DMS114 treated with DMSO at 0.1 percent for 48 hours (cell line): Measurements from ENCODE around the gene NUDT13.

ENCODE experiments used
- DNase-seq: peaks from one replicate; lab custom pipeline; 2025; ENCODE audit not compliant: unreplicated experiment; lab: John Stamatoyannopoulos, UW

The NUDT13 gene

DNA sequence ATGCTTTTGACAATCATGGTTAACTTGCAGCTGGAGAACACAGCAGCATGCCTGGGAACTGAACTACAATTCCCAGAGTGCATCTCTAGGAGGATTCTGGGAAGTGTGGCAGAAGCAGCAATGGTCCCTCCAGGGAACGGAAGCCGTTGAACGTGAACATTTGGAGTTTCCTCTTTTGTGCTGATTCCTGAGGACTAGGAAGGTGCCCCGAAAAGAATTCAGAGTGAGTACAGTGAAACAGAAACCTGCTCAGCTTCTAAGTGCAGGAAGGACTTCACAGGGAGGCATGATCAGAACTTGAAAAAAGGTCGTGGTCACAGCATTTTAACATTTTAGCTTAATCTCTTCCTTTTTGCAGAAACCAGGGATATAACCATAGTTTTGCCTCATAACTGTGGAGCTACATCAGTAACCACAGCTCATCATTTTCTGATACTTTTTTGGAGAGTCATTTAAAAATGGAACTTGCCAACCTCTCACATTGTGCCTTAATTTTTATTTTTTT is at the start of gene NUDT13:
Gene NUDT13, plus strand, starts transcription at position 111 of the 505 bp plus-strand sequence. CDS start 3,911 bp downstream, outside the sequence.
- peak; percentile 55 for DNase-seq

GRCh38 chr10:73060738-73061635 is 49.3 kb upstream of the NUDT13 start:
- DNase-seq, result no peak

GRCh38 chr10:73061743-73062142 is 48.5 kb upstream of the NUDT13 start:
- no peak for DNase-seq

DNA sequence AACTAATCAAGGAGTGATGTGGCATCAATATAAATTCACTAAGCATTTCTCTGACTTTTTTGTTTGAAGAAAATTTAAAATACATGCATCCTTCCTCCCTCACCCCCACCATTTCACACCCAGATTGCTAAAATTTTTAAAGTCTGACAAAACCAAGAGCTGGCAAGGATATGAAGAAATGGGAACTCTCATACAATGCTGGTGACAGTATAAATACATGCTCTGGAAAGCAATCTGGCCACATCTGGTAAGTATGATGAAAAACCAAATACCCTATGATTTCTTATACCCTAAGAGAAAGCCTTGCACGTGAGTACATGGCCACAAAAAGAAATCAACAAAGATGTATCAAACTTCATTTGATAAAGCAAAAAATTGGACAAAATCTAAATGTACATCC is 44.8 kb upstream of the NUDT13 start:
- no peak for DNase-seq

- no peak for DNase-seq
Measured at GRCh38 chr10:73073627-73074026, 36.6 kb upstream of the NUDT13 start.

GRCh38 chr10:73075829-73076228 is 34.4 kb upstream of the NUDT13 start:
- no peak for DNase-seq

DNA sequence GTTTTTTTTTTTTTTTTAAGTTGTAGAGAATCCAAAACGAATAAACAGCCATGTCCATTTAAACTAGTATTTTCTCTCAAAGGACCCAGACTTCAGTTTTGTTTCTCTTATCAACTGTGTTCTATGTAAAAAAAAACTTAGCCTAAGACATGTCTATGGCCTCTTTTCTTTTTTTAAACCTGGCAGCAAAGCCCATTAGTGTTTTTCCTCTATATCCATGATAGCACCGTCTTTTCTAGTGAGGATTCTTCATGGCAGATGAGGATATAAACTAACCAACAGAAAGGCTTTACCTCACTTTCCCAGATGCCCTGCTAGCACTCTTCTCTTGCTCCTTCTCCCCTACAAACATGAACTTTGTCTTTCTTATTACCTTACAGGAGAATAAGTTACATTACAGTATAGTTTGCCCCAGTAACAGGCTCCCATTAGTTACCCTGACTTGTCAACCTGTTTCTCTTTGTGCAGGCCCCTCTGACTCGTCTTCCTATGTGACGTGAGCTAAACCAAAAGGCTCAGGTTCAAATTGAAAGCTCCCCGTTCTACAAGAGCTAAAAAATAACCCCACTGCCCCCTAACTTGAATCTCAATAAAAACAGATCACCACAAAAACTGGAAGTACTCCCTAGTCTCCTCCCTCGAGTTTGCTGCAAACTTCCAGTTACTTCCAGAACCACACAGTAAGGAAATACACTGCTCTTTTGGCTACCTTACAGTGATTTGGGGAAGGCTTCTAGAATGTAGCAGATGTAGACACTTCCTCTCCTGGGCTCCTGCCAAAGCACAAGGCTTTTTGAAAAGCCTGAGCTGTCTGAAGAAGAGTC is 33.7 kb upstream of the NUDT13 start:
- no peak for DNase-seq

- DNase-seq, result no peak
Measured at GRCh38 chr10:73079779-73080541, 30.3 kb upstream of the NUDT13 start.

GRCh38 chr10:73083221-73083620 is 27.0 kb upstream of the NUDT13 start:
- DNase-seq, result no peak

GRCh38 chr10:73084209-73084608 is 26.0 kb upstream of the NUDT13 start:
- no peak for DNase-seq

DNA sequence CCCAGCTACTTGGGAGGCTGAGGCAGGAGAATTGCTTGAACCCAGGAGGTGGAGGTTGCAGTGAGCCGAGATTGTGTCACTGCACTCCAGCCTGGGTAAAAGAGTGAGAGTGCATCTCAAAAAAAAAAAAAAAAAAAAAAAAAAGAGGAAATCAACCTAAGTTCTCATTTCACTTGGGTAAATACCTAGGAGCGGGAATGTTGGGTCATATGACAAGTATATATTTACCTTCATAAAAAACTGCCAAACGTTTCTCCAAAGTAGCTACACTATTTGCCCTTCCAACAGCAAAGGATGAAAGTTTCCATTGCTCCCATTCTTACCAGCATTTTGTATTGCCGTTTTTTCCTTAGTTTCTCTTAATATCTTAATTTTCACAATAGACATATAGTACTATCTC is 23.4 kb upstream of the NUDT13 start:
- DNase-seq, result no peak

GRCh38 chr10:73088304-73088703 is 22.0 kb upstream of the NUDT13 start:
- DNase-seq, result no peak

GRCh38 chr10:73092830-73093229 is 17.4 kb upstream of the NUDT13 start:
- no peak for DNase-seq

GRCh38 chr10:73093922-73094850 is 16.1 kb upstream of the NUDT13 start:
- no peak for DNase-seq

- no peak for DNase-seq
Measured at GRCh38 chr10:73094986-73095480, 15.2 kb upstream of the NUDT13 start.

GRCh38 chr10:73095481-73096021 is 14.7 kb upstream of the NUDT13 start:
- DNase-seq, result peak; percentile 57

GRCh38 chr10:73096041-73096448 is 14.2 kb upstream of the NUDT13 start:
- no peak for DNase-seq

GRCh38 chr10:73096449-73097304 is 13.6 kb upstream of the NUDT13 start, which contains the start of gene P4HA1:
Gene P4HA1 (minus strand): TSS chr10:73096866. CDS start chr10:73074883, 21,983 bp downstream.
- DNase-seq, result peak; percentile 91
